Thyroid gland (tissue), 4 donors: Measurements from ENCODE around the gene DENND5A. TPM values are rescaled to one million over a fixed set of nuclear protein-coding genes. Genes with fewer than 3 reads are reported as not detected.

Experiments
- DNase-seq, 2 donors: peaks; one replicate each; pipeline ENCODE4 v3.0.0-alpha.2; 2019
- H3K27ac ChIP-seq, 3 donors: fragments of 200-600 bp; sonication (generic); 1 replicate in 2 of 3; 2 replicates in 1 of 3; pipeline ENCODE4 v1.5.1; 2016 to 2019; ENCODE audit warnings: mild to moderate bottlenecking in 1 of 3, moderate library complexity in 1 of 3
- H3K27me3 ChIP-seq: fragments of 200-600 bp; sonication (generic); one replicate; pipeline ENCODE4 v1.5.1; 2019
- H3K36me3 ChIP-seq, 2 donors: fragments of 200-600 bp; sonication (generic); one replicate each; pipeline ENCODE4 v1.5.1; 2016 to 2019
- H3K4me1 ChIP-seq, 2 donors: fragments of 200-600 bp; sonication (generic); one replicate each; pipeline ENCODE4 v1.5.1; 2017 to 2019
- H3K4me3 ChIP-seq, 3 donors: fragments of 200-600 bp; sonication (generic); replicated peaks in 1 of 3; 1 replicate in 2 of 3; 2 replicates in 1 of 3; pipeline ENCODE4 v1.5.1; 2016; ENCODE audit warnings: mild to moderate bottlenecking in 1 of 3
- H3K9me3 ChIP-seq: fragments of 200-600 bp; sonication (generic); one replicate; pipeline ENCODE4 v1.5.1; 2017
- CTCF ChIP-seq, 6 experiments: fragments of 200-600 bp in 3 of 6; fragments of 450-650 bp in 3 of 6; sonication (generic) in 3 of 6; IDR thresholded peaks; one replicate each; pipeline ENCODE4 v1.5.1; 2016 to 2019; ENCODE audit warnings: antibody characterized with exemption in 6 of 6, mild to moderate bottlenecking in 2 of 6, inconsistent platforms in 1 of 6, moderate library complexity in 1 of 6
- POLR2A ChIP-seq, 2 donors: fragments of 450-650 bp; IDR thresholded peaks; one replicate each; pipeline ENCODE4 v1.6.1; 2017; ENCODE audit warnings: antibody characterized with exemption in 2 of 2, mild to moderate bottlenecking in 2 of 2, moderate library complexity in 1 of 2
- WGBS, 2 donors: methylation state at CpG; one replicate each; pipeline ENCODE4 v1.1.5; 2017; 5-methylcytosine and 5-hydroxymethylcytosine counted together
- intact Hi-C: fragments of 100-400 bp; cut with DNase I; formaldehyde crosslinking; loops from one replicate; pipeline ENCODE4 v1.15.1; 2023
- total RNA-seq, 4 donors: library from RNA; depleted of rRNA; stranded (reverse); fragments of >200 nt; gene quantifications; one replicate each; pipeline ENCODE4 v1.2.3, GENCODE V29; 2016

Gene DENND5A
- total RNA-seq, 4 donors from 2014 or later, result 45.6 to 80.8 (median 59.3) TPM

GRCh38 chr11:9150926-9151325, 114.2 kb downstream of the DENND5A start:
- 86 to 93% methylated on average over 1 of the region's 1 CpG for WGBS, 2 donors
- H3K4me3 ChIP-seq, result no peak overlapping the region
- H3K27me3 ChIP-seq, result no peaks in the 10 kb centered on the region
- H3K9me3 ChIP-seq, result no peaks in the 10 kb centered on the region
- TF ChIP-seq POLR2A (IDR thresholded peaks at IDR 0.05) (no peak), CTCF (IDR thresholded peaks at IDR 0.05) (no peak)
- H3K27ac ChIP-seq, result peak overlapping the region in 1 of 3 donors; percentile 61
- DNase-seq, result no peak
- intact Hi-C loops, result no loop called here
- H3K4me1 ChIP-seq, result peaks cover 4 to 27% of the 10 kb centered on the region in 2 donors
- H3K36me3 ChIP-seq, result peaks cover 7 to 19% of the 10 kb centered on the region in 2 donors

- DNase-seq, result peak; percentile 51 to 57
- Histone ChIP-seq H3K27ac (peak overlapping the region in 1 of 3 donors; percentile 61), H3K4me1 (peaks cover 4 to 27% of the 10 kb centered on the region in 2 donors), H3K9me3 (no peaks in the 10 kb centered on the region), H3K27me3 (no peaks in the 10 kb centered on the region), H3K36me3 (peaks cover 7 to 20% of the 10 kb centered on the region in 2 donors), H3K4me3 (no peak overlapping the region)
- intact Hi-C loops, result no loop called here
- TF ChIP-seq POLR2A (IDR thresholded peaks at IDR 0.05) (no peak), CTCF (IDR thresholded peaks at IDR 0.05) (no peak)
- 48% methylated on average over 2 of the region's 2 CpGs for WGBS, 2 donors
Observed at GRCh38 chr11:9150501-9150900, 114.6 kb downstream of the DENND5A start.

GRCh38 chr11:9148727-9149126, 116.4 kb downstream of the DENND5A start:
- intact Hi-C loops, result no loop called here
- Histone ChIP-seq H3K9me3 (no peaks in the 10 kb centered on the region), H3K4me3 (no peak overlapping the region), H3K4me1 (peaks cover 4 to 27% of the 10 kb centered on the region in 2 donors), H3K36me3 (peaks cover 12 to 32% of the 10 kb centered on the region in 2 donors), H3K27me3 (no peaks in the 10 kb centered on the region), H3K27ac (peak overlapping the region in 1 of 3 donors; percentile 11)
- WGBS, 2 donors, result 93 to 100% methylated on average over 2 of the region's 2 CpGs
- TF ChIP-seq POLR2A (IDR thresholded peaks at IDR 0.05), result no peak
- no peak for TF ChIP-seq CTCF (IDR thresholded peaks at IDR 0.05)
- no peak for DNase-seq

- no peaks in the 10 kb centered on the region for H3K9me3 ChIP-seq
- WGBS, 2 donors, result 68 to 77% methylated on average over 2 of the region's 2 CpGs
- H3K4me3 ChIP-seq, result no peak overlapping the region
- H3K36me3 ChIP-seq, result peaks cover 14 to 32% of the 10 kb centered on the region in 2 donors
- no peaks in the 10 kb centered on the region for H3K27me3 ChIP-seq
- H3K27ac ChIP-seq, result peak overlapping the region in 2 of 3 donors; percentile 2 to 11
- intact Hi-C loops, result no loop called here
- DNase-seq, result peak; percentile 21 to 36
- H3K4me1 ChIP-seq, result peaks cover 4 to 27% of the 10 kb centered on the region in 2 donors
- no peak for TF ChIP-seq CTCF (IDR thresholded peaks at IDR 0.05)
- TF ChIP-seq POLR2A (IDR thresholded peaks at IDR 0.05), result no peak
Observed at GRCh38 chr11:9148035-9148434, 117.1 kb downstream of the DENND5A start.

GRCh38 chr11:9146477-9146876, 118.7 kb downstream of the DENND5A start:
- TF ChIP-seq POLR2A (IDR thresholded peaks at IDR 0.05), result no peak
- no peak for TF ChIP-seq CTCF (IDR thresholded peaks at IDR 0.05)
- H3K36me3 ChIP-seq, result peaks cover 17 to 35% of the 10 kb centered on the region in 2 donors
- intact Hi-C loops, result no loop called here

More at GRCh38 chr11:9146477-9146876, 118.7 kb downstream of the DENND5A start:
- Histone ChIP-seq H3K9me3 (no peaks in the 10 kb centered on the region), H3K4me3 (no peak overlapping the region), H3K27ac (no peak overlapping the region), H3K4me1 (peaks cover 4 to 26% of the 10 kb centered on the region in 2 donors), H3K27me3 (no peaks in the 10 kb centered on the region)
- 77 to 94% methylated on average over 2 of the region's 2 CpGs for WGBS, 2 donors
- DNase-seq, result no peak
